ENCODE results near the gene FAM117B.

DNA sequence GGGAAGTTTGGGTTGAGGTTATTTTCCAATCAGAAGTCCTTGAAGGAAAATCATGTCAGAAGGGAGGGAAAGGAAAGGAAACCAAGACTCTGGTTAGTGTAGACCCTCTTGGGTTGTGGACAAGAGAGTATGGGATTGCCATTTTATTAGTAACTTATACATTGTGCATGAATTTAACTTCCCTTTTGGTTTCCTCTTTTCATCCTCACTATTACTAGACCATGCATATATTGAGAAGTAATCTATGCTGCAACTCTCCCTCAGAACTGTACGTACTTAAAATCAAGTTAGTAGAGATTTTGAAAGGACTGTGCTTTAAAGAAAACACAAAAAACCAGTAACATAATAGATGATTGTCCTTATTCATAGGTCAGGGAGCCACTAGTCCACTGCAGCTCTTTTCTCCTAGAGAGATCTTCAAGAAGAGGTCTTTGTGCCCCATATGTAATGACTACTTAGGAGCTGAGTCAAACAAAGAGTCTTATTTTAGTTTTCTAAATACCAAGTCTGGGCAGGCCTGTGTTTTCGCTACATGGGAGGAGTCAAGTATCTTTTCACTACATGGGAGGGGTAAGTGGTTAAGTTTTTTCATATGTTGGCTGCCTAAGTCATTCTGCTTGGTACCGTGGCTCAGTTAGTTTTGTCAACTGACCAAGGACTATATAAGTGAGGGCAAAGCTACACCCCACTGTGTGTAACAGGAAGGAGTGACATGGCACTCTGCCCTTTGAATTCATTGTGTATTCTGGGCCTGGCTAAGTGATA is 25.2 kb upstream of the FAM117B start:
- TF ChIP-seq, protein P1, sequence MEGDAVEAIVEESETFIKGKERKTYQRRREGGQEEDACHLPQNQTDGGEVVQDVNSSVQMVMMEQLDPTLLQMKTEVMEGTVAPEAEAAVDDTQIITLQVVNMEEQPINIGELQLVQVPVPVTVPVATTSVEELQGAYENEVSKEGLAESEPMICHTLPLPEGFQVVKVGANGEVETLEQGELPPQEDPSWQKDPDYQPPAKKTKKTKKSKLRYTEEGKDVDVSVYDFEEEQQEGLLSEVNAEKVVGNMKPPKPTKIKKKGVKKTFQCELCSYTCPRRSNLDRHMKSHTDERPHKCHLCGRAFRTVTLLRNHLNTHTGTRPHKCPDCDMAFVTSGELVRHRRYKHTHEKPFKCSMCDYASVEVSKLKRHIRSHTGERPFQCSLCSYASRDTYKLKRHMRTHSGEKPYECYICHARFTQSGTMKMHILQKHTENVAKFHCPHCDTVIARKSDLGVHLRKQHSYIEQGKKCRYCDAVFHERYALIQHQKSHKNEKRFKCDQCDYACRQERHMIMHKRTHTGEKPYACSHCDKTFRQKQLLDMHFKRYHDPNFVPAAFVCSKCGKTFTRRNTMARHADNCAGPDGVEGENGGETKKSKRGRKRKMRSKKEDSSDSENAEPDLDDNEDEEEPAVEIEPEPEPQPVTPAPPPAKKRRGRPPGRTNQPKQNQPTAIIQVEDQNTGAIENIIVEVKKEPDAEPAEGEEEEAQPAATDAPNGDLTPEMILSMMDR (IDR thresholded peaks at IDR 0.05), result no peak
- TF ChIP-seq EP300 (IDR thresholded peaks at IDR 0.05) (no peak), POLR2A (IDR thresholded peaks at IDR 0.05) (no peak), POLR2AphosphoS5 (IDR thresholded peaks at IDR 0.05) (no peak)
